Adrenal gland (tissue), 12 donors: ENCODE results near the gene MSMB. TPM values are rescaled to one million over a fixed set of nuclear protein-coding genes. Genes with fewer than 3 reads are reported as not detected.

Source experiments
- DNase-seq, 7 donors: peaks; one replicate each; pipeline ENCODE4 v3.0.0-alpha.2; 2019 to 2020
- H3K27ac ChIP-seq, 5 donors: fragments of 200-600 bp; sonication (generic) in 4 of 5; 1 replicate in 3 of 5; 2 replicates in 2 of 5; pipeline versions ENCODE4 v1.5.1 to v1.8.0; 2016 to 2020; ENCODE audit warnings: mild to moderate bottlenecking in 1 of 5
- H3K27me3 ChIP-seq: fragments of 200-600 bp; 2 replicates; pipeline ENCODE4 v1.8.0; 2021
- H3K36me3 ChIP-seq, 2 donors: fragments of 200-600 bp; replicated peaks in 1 of 2; 1 replicate in 1 of 2; 2 replicates in 1 of 2; pipeline versions ENCODE4 v1.5.1 to v1.8.0; 2018 to 2022
- H3K4me1 ChIP-seq, 2 donors: fragments of 200-600 bp; replicated peaks in 1 of 2; 1 replicate in 1 of 2; 2 replicates in 1 of 2; pipeline versions ENCODE4 v1.5.1 to v1.8.0; 2018 to 2021
- H3K4me3 ChIP-seq, 4 donors: fragments of 200-600 bp; sonication (generic) in 3 of 4; one replicate each; pipeline ENCODE4 v1.5.1; 2016 to 2018
- H3K9me3 ChIP-seq, 3 donors: fragments of 200-600 bp; sonication (generic) in 1 of 3; replicated peaks in 1 of 3; 1 replicate in 2 of 3; 2 replicates in 1 of 3; pipeline versions ENCODE4 v1.5.1 to v1.8.0; 2016 to 2021
- CTCF ChIP-seq, 6 experiments: fragments of 450-650 bp in 4 of 6; fragments of 200-600 bp in 2 of 6; sonication (generic) in 1 of 6; IDR thresholded peaks; 1 replicate in 5 of 6; 2 replicates in 1 of 6; pipeline versions ENCODE4 v1.5.1 to v1.8.0; 2016 to 2021; ENCODE audit warnings: antibody characterized with exemption in 6 of 6, mild to moderate bottlenecking in 2 of 6, moderate library complexity in 1 of 6
- POLR2A ChIP-seq, 2 donors: fragments of 450-650 bp; IDR thresholded peaks; one replicate each; pipeline ENCODE4 v1.6.1; 2017; ENCODE audit warnings: antibody characterized with exemption in 2 of 2, mild to moderate bottlenecking in 2 of 2, moderate library complexity in 1 of 2
- WGBS, 4 donors: extraction: QIAGEN DNeasy Blood & Tissue Kit in 2 of 4; methylation state at CpG; one replicate each; pipeline versions ENCODE4 v1.1.5 to v1.1.7; 2013 to 2017; 5-methylcytosine and 5-hydroxymethylcytosine counted together
- intact Hi-C, 2 donors: fragments of 100-400 bp; cut with DNase I; formaldehyde crosslinking; loops; one replicate each; pipeline versions ENCODE4 v1.14.1 to v1.15.0; 2022 to 2023
- polyA plus RNA-seq, 3 donors: library from polyadenylated mRNA; stranded (reverse); fragments of 200-250 nt in 2 of 3; fragments of 350-450 nt in 1 of 3; fragmentation: Illumina TruSeq in 1 of 3; extraction: RNeasy Lipid Tissue Mini Kit (QIAGEN cat#74804) in 1 of 3; gene quantifications; one replicate each; pipeline ENCODE4 v1.2.3, GENCODE V29; 2013 to 2014
- total RNA-seq, 9 donors: library from RNA; depleted of rRNA in 4 of 9; stranded (reverse); fragments of >200 nt in 4 of 9; fragments of 120-200 nt in 1 of 9; fragmentation: NEBNext Ultra II Directional in 1 of 9; extraction: Animal tissue kit (Norgen Biotek cat#: 25700) in 1 of 9; gene quantifications; one replicate each; pipeline versions ENCODE4 v1.1.0 to v1.2.4, GENCODE V29; 2013 to 2023
- donor health status: healthy with polysubstance abuse.
- donor health status: Bipolar disorder and iron deficiency.
- donor health status: DM: yes; HTN: yes; CAD: no.
- donor health status: DM: no; HTN: no; CAD: no.
- donor health status: DM: no; HTN: no; CAD: no.
- donor health status: DM: yes; HTN: yes; CAD: no.

Gene MSMB
- total and polyA plus RNA-seq, 12 donors: not detected

DNA sequence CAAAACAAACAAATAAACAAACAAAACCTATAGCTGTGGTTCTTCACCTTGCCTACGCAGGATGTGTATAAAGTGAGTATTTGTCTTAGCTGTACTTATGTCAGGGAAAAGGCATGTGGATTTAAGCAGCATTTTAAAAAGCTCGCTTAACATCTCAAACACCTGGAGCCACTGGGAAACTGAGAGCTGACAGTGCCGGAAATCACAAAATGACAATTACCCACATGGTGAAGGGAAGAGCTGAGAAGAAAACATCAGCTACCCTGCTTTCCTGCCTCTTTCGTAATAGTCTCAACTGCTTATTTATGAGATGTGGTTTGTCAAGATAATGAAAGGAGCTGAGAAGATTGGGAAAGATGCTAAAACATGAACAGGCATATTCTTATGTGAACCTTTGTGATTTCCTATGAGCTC lies 31.1 kb upstream of the MSMB start:
- TF ChIP-seq POLR2A (IDR thresholded peaks at IDR 0.05): no peak
- TF ChIP-seq CTCF (IDR thresholded peaks at IDR 0.05): no peak
- Histone ChIP-seq H3K27ac (no peak overlapping the region), H3K9me3 (no peaks in the 10 kb centered on the region), H3K4me3 (no peak overlapping the region), H3K27me3 (no peaks in the 10 kb centered on the region), H3K36me3 (no peaks in the 10 kb centered on the region), H3K4me1 (no peaks in the 10 kb centered on the region)
- 64 to 70% (median 67%) methylated on average over 4 of the region's 4 CpGs for WGBS, 4 donors
- intact Hi-C loops: no loop called here
- DNase-seq: no peak

GRCh38 chr10:46075869-46076268 lies 29.8 kb upstream of the MSMB start:
- no peaks in the 10 kb centered on the region for H3K36me3 ChIP-seq
- intact Hi-C loops: no loop called here
- no peaks in the 10 kb centered on the region for H3K9me3 ChIP-seq
- TF ChIP-seq POLR2A (IDR thresholded peaks at IDR 0.05) (no peak), CTCF (IDR thresholded peaks at IDR 0.05) (no peak)
- no peaks in the 10 kb centered on the region for H3K27me3 ChIP-seq
- no peak overlapping the region for H3K27ac ChIP-seq
- H3K4me3 ChIP-seq: no peak overlapping the region
- H3K4me1 ChIP-seq: no peaks in the 10 kb centered on the region
- 77 to 91% (median 81%) methylated on average over 3 of the region's 3 CpGs for WGBS, 4 donors
- DNase-seq: no peak

DNA sequence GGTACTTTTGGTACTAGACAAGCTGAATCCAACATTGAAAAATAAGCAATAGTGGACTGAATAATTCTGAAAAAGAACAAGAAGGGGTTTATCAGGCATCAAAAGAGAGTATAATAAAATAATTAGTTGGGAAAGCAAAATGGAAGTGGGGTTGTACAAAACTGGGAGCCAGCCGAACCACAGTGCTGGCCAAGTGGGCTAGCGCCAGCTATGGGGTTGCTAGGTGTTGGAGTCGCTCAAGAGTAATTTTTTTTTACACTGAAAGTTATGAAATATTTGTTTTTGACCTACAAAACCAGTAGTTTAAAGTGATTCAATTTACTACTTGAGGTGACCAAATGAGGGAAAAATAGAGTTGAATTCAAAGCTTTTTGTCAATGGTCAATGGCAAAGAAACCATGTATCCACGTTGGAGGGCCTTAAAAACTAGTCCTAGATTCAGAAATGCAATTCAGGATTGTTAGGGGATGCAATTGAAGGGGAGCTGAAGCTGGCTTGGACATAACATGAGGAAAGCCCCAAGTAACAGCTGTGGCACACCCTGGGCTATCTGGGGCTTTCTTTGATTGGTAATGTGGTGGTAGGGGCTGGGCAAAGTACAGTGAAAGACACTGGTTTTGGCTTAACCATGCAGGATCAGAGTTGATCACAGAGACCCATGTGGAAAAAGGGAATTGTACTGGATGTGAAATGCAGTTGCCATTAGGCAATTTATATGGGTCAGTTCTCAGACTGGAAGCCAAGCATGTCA lies 28.3 kb upstream of the MSMB start:
- H3K36me3 ChIP-seq: no peaks in the 10 kb centered on the region
- H3K4me3 ChIP-seq: no peak overlapping the region
- no peaks in the 10 kb centered on the region for H3K4me1 ChIP-seq
- no peak for DNase-seq
- TF ChIP-seq POLR2A (IDR thresholded peaks at IDR 0.05) (no peak), CTCF (IDR thresholded peaks at IDR 0.05) (no peak)
- WGBS, 4 donors: 74 to 94% (median 86%) methylated on average over 4 of the region's 4 CpGs
- intact Hi-C loops: no loop called here
- no peaks in the 10 kb centered on the region for H3K27me3 ChIP-seq
- H3K9me3 ChIP-seq: no peaks in the 10 kb centered on the region
- no peak overlapping the region for H3K27ac ChIP-seq

GRCh38 chr10:46073564-46073963 lies 27.5 kb upstream of the MSMB start:
- no peak overlapping the region for H3K4me3 ChIP-seq
- no peak for DNase-seq
- no peak for TF ChIP-seq POLR2A (IDR thresholded peaks at IDR 0.05)
- no peak for TF ChIP-seq CTCF (IDR thresholded peaks at IDR 0.05)
- 82 to 90% (median 88%) methylated on average over 1 of the region's 1 CpG for WGBS, 4 donors
- H3K27me3 ChIP-seq: no peaks in the 10 kb centered on the region
- H3K36me3 ChIP-seq: no peaks in the 10 kb centered on the region
- no peaks in the 10 kb centered on the region for H3K9me3 ChIP-seq
- intact Hi-C loops: no loop called here
- H3K4me1 ChIP-seq: no peaks in the 10 kb centered on the region
- H3K27ac ChIP-seq: no peak overlapping the region
